OCI-LY1 (cell line): Measurements from ENCODE around the gene PDE6G.

ENCODE experiments used
- H2AFZ ChIP-seq: fragments of 200-600 bp; sonication (generic), shearing (Covaris generic); 2 replicates; pipeline ENCODE4 v1.6.0; 2014; ENCODE audit warnings: antibody characterized with exemption, mild to moderate bottlenecking, low read length
- H3F3A ChIP-seq: fragments of 200-600 bp; sonication (generic), shearing (Covaris generic); 2 replicates; pipeline ENCODE4 v1.6.0; 2014; ENCODE audit warnings: mild to moderate bottlenecking, antibody characterized with exemption, low read length, moderate library complexity; ENCODE audit not compliant: insufficient read depth
- H3K27ac ChIP-seq: fragments of 200-600 bp; sonication (generic); 2 replicates; pipeline ENCODE4 v1.5.1; 2014; ENCODE audit warnings: low read length, mixed run types, mild to moderate bottlenecking, low read depth; ENCODE audit not compliant: poor library complexity, severe bottlenecking
- H3K27me3 ChIP-seq: fragments of 200-600 bp; sonication (generic); 2 replicates; pipeline ENCODE4 v1.6.0; 2014; ENCODE audit warnings: antibody characterized with exemption, mild to moderate bottlenecking, low read length, moderate library complexity; ENCODE audit not compliant: insufficient read depth
- H3K36me3 ChIP-seq: fragments of 200-600 bp; sonication (generic); 2 replicates; pipeline ENCODE4 v1.6.1; 2014; ENCODE audit warnings: mild to moderate bottlenecking, antibody characterized with exemption, low read length, moderate library complexity, mixed read lengths; ENCODE audit not compliant: insufficient read depth
- H3K4me1 ChIP-seq: fragments of 200-600 bp; sonication (generic); 2 replicates; pipeline ENCODE4 v1.5.1; 2014; ENCODE audit warnings: mild to moderate bottlenecking, low read length, moderate library complexity; ENCODE audit not compliant: insufficient read depth, severe bottlenecking
- H3K4me2 ChIP-seq: fragments of 200-600 bp; sonication (generic), shearing (Covaris generic); 2 replicates; pipeline ENCODE4 v1.6.1; 2014; ENCODE audit warnings: low read length
- H3K4me3 ChIP-seq: fragments of 200-600 bp; sonication (generic); 2 replicates; pipeline ENCODE4 v1.5.1; 2014; ENCODE audit warnings: low read length, low read depth, mild to moderate bottlenecking, mixed read lengths; ENCODE audit not compliant: poor library complexity, severe bottlenecking
- H3K79me2 ChIP-seq: fragments of 200-600 bp; shearing (Covaris generic); 2 replicates; pipeline ENCODE4 v1.6.1; 2016; ENCODE audit warnings: mixed run types, low read length, mixed read lengths; ENCODE audit not compliant: insufficient read depth
- H3K9ac ChIP-seq: fragments of 200-600 bp; sonication (generic), shearing (Covaris generic); 2 replicates; pipeline ENCODE4 v1.6.1; 2014; ENCODE audit warnings: mild to moderate bottlenecking, low read length, mixed read lengths
- H3K9me2 ChIP-seq: fragments of 200-600 bp; sonication (generic), shearing (Covaris generic); 2 replicates; pipeline ENCODE4 v1.6.1; 2014; ENCODE audit warnings: low read depth, mild to moderate bottlenecking, low read length, mixed read lengths
- H3K9me3 ChIP-seq: fragments of 200-600 bp; shearing (Covaris generic); 2 replicates; pipeline ENCODE4 v1.6.1; 2014; ENCODE audit warnings: low read length, mixed read lengths
- H4K20me1 ChIP-seq: fragments of 200-600 bp; sonication (generic), shearing (Covaris generic); 2 replicates; pipeline ENCODE4 v1.6.0; 2016; ENCODE audit warnings: mild to moderate bottlenecking, low read length; ENCODE audit not compliant: insufficient read depth
- CTCF ChIP-seq: fragments of 200-600 bp; sonication (generic), shearing (Covaris generic); IDR thresholded peaks from 2 replicates; pipeline ENCODE4 v1.5.1; 2017; ENCODE audit warnings: mild to moderate bottlenecking, antibody characterized with exemption, low read length, moderate library complexity, mixed read lengths
- EZH2 ChIP-seq: fragments of 200-600 bp; sonication (generic), shearing (Covaris generic); IDR thresholded peaks from 2 replicates; pipeline ENCODE4 v1.8.0; 2017; ENCODE audit warnings: borderline replicate concordance, mixed run types, mild to moderate bottlenecking, antibody characterized with exemption, low read length, moderate library complexity, mixed read lengths

PDE6G gene

GRCh38 chr17:81681672-81682071 is 25.3 kb upstream of the PDE6G start:
- Histone ChIP-seq H3K36me3 (peaks cover 15% of the 10 kb centered on the region; the same call in 1 of the 2 replicates), H4K20me1 (no peaks in the 10 kb centered on the region), H3K27me3 (no peaks in the 10 kb centered on the region), H3F3A (no peaks in the 10 kb centered on the region), H3K4me2 (no peak overlapping the region), H3K9ac (no peak overlapping the region), H2AFZ (no peak overlapping the region), H3K9me2 (no peaks in the 10 kb centered on the region), H3K27ac (no peak overlapping the region), H3K4me3 (no peak overlapping the region), H3K9me3 (no peaks in the 10 kb centered on the region), H3K4me1 (peaks cover 28% of the 10 kb centered on the region), H3K79me2 (peaks cover 15% of the 10 kb centered on the region)
- no peak for TF ChIP-seq EZH2
- no peak for TF ChIP-seq CTCF

GRCh38 chr17:81680150-81680549 is 23.8 kb upstream of the PDE6G start:
- no peaks in the 10 kb centered on the region for H3K9me3 ChIP-seq
- peaks cover 15% of the 10 kb centered on the region for H3K79me2 ChIP-seq
- H2AFZ ChIP-seq: no peak overlapping the region
- no peak overlapping the region for H3K27ac ChIP-seq
- H3K27me3 ChIP-seq: no peaks in the 10 kb centered on the region
- H3K36me3 ChIP-seq: peaks cover 4% of the 10 kb centered on the region; the same call in 1 of the 2 replicates
- no peak overlapping the region for H3K9ac ChIP-seq
- TF ChIP-seq CTCF (no peak), EZH2 (no peak)
- no peak overlapping the region for H3K4me2 ChIP-seq
- H3F3A ChIP-seq: peaks cover 4% of the 10 kb centered on the region; the same call in 1 of the 2 replicates
- H4K20me1 ChIP-seq: no peaks in the 10 kb centered on the region
- H3K9me2 ChIP-seq: no peaks in the 10 kb centered on the region
- H3K4me3 ChIP-seq: no peak overlapping the region
- H3K4me1 ChIP-seq: peaks cover 20% of the 10 kb centered on the region

- H3K4me3 ChIP-seq: no peak overlapping the region
- no peaks in the 10 kb centered on the region for H3K27me3 ChIP-seq
- H3F3A ChIP-seq: peaks cover 4% of the 10 kb centered on the region; the same call in 1 of the 2 replicates
- H3K9ac ChIP-seq: no peak overlapping the region
- no peak overlapping the region for H3K4me2 ChIP-seq
- no peak overlapping the region for H3K27ac ChIP-seq
- H3K9me3 ChIP-seq: no peaks in the 10 kb centered on the region
- peaks cover 37% of the 10 kb centered on the region for H3K36me3 ChIP-seq
- H2AFZ ChIP-seq: no peak overlapping the region
- H3K9me2 ChIP-seq: no peaks in the 10 kb centered on the region
- TF ChIP-seq CTCF (no peak), EZH2 (no peak)
- no peaks in the 10 kb centered on the region for H3K79me2 ChIP-seq
- no peaks in the 10 kb centered on the region for H4K20me1 ChIP-seq
- H3K4me1 ChIP-seq: peaks cover 1% of the 10 kb centered on the region
Observed at GRCh38 chr17:81676906-81677305, 20.6 kb upstream of the PDE6G start.
